ENCODE measurements around the gene PPM1H.

GRCh38 chr12:62789851-62790250 is 145.1 kb downstream of the PPM1H start:
- TF ChIP-seq REST (IDR thresholded peaks at IDR 0.05; ENCODE audit: low read depth): no peak
- no peak for TF ChIP-seq NFIC (IDR thresholded peaks at IDR 0.05)
- no peak for TF ChIP-seq EP300 (IDR thresholded peaks at IDR 0.05; ENCODE audit: borderline replicate concordance)
- no peak for TF ChIP-seq ZBTB7A (IDR thresholded peaks at IDR 0.05; ENCODE audit: low read depth)
- no peak for TF ChIP-seq RAD21 (IDR thresholded peaks at IDR 0.05; ENCODE audit: low read depth)
- TF ChIP-seq TAF1 (IDR thresholded peaks at IDR 0.05; ENCODE audit: low read depth): no peak
- TF ChIP-seq MAX (IDR thresholded peaks at IDR 0.05): no peak
- no peak for TF ChIP-seq CEBPB (IDR thresholded peaks at IDR 0.05)
- TF ChIP-seq CREB1 (IDR thresholded peaks at IDR 0.05; ENCODE audit: low read depth): no peak
- TF ChIP-seq YY1 (IDR thresholded peaks at IDR 0.05; ENCODE audit: low read depth): no peak

All from Ishikawa (cell line).